UCSD-AML1 (cell line): Measurements from ENCODE around the gene EML4.

Experiments
- DNase-seq: peaks from one replicate; lab custom pipeline; 2025; ENCODE audit not compliant: unreplicated experiment; lab: John Stamatoyannopoulos, UW

The EML4 gene

DNA sequence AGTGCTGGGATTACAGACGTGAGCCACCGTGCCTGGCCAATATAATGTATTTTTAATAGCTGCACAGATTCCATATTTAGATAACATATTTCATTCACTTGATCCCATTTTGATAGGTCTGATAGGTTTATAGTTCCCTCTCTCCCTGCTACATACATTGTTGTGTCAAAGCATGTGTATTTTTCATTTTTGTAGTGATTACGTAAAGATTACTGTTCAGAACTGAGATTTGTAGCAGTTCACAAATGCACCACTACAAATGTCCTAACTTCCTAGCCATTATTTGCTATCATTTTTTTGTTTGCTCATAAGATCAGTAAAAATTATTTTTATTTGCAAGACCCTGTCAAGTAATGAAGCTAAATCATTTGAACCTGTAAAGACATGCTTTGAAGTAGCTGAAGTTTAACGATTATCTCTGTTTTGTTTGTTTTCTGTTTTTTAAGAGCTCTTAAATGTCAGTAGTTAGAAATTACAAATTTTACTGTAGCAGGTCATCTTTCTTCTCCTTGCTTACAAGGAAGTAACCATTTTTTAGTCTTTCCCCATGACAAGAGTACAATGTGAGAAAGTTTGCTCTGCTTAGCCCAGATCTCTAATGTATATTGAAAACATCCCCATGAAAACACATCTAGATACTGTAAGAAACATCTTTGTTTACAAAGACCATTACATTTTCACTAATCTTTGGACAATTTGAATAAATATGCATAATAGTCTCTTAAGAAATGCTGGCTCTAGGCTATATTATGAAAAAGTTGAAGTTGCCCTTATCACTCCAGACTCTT is 54.1 kb downstream of the EML4 start:
- no peak for DNase-seq

DNA sequence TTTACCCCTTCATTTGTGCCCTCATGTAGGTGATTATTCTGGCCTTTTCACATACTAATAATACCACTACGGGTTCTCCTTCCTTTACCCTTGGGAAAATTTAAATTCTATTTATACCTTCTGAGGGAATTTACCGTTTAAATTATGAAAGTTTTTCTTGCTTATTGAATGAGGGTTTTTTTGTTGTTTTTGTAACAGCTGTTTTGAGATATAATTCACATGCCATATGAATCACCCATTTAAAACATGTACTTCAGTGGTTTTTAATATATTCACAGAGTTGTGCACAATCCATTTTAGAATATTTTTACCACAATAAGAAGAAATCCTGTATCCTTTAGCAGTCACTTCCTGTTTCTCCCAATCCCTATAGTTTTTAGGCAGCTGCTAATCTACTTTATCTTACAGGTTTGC is 54.7 kb downstream of the EML4 start:
- DNase-seq = no peak

DNA sequence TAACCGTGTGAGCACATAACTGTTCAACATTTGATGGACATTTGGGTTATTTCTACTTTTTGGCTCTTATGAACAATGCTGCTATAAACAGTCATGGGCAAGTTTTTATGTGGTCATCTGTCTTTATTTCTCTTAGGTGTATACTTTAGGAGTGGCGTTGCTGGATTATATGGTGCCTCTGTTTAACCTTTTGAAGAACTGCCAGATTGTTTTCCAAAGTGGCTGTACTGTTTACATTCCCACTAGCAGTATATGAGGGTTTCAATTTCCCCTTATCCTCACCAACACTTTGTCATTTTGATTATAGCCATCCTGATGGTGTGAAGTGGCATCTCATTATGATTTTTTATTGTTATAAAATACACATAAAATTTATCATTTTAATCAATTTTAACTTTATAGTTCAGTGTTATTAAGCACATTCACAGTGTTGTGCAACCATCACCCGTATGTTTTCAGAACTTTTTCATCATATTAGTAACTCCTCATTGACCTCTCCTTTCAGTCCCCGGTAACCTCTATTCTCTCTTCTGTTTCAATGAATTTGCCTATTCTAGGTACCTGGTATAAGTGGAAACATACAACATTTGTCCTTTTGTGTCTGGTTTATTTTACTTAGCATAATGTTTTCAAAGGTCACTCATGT is 55.4 kb downstream of the EML4 start:
- DNase-seq = no peak

DNA sequence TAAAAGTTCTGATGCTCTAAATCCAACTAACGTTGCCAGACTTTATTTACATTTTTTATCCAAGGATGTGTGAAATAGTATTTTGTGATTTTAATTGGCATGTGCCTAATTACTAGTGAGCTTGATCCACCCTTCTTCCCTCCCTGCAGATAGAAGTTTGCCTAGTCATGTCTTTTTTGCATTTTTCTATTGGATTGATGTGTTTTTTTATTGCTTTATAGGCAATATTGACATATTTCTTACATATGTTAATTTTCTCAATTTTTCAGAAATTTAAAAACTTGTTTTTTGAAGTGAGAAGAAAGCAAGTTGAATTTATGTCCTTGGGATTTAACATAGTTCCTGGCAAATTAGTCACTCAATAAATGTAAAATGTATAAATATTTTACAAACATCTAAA is 56.4 kb downstream of the EML4 start:
- DNase-seq = no peak

DNA sequence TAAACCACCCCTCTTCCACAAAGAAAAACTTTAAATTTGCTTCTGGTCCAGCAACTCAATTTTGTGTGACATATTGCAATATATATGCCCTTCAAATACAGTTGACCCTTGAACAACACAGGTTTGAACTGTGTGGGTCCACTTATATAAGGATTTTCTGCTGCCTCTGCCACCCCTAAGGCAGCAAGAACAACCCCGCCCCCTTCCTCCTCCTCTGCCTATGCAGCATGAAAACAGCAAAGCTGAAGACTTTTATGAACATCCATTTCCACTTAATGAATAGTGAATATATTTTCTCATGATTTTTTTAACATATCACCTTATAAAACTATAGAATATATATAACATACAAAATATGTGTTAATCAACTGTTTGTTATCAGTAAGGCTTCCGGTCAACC is 58.3 kb downstream of the EML4 start:
- DNase-seq = no peak

DNA sequence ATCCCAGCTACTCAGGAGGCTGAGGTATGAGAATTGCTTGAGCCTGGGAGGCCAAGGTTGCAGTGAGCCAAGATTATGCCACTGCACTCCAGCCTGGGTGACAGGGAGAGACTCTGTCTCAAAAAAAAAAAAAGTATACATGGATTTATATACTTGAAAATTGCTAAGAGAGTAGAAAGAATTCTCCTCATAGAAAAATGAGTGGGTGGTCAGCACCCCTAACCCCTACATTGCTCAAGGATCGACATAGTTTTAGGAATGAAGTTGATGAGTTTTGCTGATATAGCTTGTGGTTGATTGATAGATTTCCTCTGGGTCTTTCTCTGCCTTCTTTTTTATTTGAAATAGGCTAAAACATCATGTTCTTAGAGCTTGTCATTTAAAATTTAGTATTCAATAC is 58.9 kb downstream of the EML4 start:
- no peak for DNase-seq

DNA sequence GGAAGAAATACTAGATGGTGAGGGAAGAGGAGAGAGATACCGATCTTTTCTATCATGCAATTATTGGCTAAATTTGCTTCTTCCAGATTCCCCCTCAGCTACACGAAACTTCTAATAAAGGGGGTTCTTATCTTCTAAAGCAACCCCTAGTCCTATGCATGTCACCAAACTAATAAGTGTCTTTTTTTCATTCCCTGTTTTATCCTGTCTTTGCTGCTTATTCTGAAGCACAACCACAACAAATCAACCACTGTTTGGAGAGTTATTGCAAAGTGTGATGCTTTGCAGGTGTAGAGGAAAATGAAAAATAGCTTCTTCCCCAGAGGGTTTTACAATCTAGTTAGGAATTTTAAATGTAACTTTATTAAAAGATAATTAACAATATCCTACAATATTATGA is 60.8 kb downstream of the EML4 start:
- DNase-seq = no peak

DNA sequence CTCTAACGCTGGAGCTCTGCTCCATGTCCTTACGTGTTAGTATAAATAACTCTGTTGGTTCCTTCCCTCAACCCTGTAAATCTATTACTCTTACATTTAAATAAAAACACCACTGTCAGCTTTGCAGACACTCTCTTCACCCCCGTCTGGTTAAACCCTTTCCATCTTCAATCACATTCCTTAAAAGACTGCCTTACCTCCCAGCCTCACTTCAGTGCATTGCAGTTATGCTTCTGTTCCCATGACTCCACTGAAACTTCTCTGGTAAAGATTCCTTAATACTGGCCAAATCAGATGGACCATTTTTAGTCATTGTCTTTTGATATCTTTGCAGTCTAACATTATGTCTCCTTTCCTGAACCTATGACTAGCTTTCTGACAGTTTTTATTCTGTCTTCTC is 61.7 kb downstream of the EML4 start:
- DNase-seq = no peak

DNA sequence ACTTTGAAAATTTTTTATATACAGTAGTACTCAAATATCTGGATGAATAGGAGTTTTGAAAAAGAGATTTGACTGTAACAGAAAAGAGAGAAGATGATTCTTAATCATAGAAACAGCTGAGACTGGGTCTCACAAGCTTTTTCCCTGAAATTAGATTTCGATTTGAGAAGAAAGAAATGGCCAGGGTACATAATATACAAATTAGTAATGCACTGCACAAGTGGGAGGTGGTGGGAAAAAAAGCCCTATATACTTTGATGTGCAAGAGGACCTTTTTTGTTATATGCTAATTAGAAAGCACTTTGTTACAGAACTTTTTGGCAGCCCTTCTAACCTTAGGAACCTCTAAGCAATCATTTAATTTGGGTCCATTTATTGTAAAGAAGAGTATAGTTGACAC is 62.9 kb downstream of the EML4 start:
- DNase-seq = no peak

DNA sequence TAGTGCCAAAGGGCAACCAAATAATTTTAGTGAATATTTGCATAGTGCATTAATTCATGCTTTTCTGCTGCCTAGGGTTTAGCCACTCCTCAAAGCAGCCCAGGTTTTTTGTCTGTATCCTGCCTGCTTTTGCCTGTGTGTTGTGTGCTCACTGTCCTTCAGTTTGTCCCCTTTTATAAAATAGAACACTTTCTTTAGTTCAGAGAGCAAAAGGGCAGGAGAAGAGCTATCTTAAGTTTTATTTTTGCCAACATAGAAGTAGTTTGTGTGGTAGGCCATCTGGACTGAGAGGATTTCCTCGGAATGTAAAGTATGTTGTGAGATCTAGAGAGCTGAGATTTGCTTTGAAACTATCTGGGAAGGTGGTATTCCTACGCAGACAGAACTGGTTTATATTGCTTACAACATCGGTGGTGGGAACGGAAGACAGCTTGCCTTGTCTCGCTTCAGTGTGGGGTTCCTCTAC is 64.9 kb downstream of the EML4 start:
- DNase-seq = no peak

DNA sequence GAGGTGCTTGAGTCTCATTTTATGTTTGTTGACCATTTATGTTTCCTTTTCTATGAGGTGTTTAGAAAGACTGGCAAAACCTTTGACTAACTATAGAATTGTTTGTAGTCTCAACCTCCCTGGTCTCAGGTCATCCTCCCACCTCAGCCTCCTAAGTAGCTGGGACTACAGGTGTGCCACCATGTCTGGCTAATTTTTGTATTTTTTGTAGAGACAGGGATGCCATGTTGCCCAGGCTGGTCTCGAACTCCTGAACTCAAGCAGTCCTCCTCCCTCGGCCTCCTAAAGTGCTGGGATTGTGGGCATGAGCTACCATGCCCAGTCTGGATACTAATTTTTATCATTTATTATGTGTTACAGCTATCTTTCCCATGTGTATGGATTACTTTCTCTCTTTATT is 67.8 kb downstream of the EML4 start:
- no peak for DNase-seq

DNA sequence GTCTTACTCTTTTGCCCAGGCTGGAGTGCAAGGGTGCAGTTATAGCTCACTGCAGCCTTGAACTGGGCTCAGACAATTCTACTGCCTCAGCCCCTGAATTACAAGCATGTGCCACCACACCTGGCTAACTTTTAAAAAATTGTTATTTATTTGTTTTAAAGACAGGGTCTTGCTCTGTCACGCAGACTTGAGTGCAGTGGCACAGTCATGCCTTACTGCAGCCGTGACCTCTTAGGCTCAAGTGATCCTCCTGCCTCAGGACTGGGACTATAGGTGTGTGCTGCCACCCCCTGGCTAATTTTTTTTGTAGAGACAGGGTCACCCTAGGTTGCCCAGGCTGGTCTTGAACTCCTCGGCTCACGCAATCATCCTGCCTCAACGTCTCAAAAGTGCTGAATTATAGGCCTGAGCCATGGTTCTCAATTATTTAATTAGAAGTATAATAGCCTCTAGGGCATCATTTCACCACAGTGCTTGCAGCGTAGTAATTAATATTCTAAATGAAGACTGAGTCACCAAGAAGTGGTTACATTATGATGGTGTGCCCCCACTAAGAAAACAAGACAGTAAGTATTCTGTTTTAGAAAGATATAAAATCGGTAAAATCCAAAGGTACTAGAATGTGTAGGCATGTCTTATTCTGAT is 69.6 kb downstream of the EML4 start:
- peak; percentile 41 for DNase-seq

DNA sequence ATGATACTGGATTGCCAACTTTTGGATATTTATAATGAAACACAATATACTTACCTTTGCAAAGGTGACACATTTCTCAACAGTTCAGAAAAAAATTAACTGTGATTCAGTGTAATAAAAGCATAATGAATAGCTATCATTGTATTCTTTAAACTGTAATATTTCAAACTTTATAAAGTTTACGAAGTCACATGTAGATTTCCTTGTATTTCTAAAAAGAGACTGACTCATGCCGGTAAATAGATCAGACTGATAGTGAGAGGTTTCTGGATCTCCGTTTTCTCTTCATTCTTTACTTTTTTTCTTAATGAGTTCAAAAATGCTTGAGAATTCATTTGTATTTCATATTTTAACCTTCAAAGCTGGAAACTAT is 70.1 kb downstream of the EML4 start:
- no peak for DNase-seq

DNA sequence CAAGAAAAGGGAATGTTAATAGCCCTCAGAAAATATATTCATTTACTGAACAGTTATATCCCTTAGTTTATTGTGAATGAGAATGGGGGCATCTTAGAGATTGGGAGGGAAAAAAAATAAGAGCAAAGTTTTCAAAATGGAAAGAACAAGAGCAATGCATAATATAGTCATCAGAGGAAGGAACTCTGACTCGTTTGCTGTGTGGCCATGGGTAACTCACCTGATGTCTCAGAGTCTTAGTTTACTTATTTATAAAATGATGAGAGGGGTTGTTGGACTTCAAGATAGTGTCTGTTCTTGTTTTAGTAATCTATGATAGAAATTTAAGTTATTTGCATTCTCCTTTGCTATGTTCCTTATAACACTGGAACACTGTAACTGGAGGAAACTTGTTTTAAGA is 70.7 kb downstream of the EML4 start:
- no peak for DNase-seq

DNA sequence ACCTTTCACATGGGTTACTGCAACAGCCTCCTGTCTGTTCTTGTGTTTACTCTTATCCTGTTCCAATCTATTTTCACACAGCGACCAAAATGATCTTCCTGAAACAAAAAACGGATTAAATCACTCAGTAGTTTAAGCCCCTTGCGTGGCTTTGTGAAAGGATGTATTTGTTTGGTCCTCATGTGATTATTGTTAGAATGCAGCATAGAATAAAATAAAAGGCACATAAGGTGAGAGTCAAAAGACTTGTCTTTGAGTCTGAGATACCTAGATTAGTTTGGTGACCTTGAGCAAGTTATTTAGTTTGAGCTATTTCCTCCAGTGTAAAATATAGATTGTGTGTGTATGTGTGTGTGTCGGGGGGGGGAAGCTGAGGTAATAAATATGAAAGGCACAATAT is 72.4 kb downstream of the EML4 start:
- no peak for DNase-seq

DNA sequence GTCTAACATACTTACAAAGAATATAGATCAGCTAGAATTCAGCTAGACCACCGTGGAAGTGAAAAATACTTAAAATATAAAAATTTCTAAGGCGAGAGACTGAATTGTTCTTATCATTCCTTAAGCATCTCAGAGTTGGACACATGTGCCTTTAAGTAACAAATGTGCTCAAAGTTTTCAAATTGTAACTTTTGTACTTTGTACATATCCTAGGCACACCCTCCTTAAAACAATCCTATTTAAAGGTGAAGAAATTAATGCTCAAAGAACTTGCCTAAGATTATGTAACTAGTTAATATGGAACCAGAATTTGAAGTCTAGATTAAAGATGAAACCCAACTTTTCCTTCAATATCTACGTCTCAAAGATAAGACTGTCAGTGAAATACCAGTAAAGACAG is 74.1 kb downstream of the EML4 start:
- DNase-seq = no peak

DNA sequence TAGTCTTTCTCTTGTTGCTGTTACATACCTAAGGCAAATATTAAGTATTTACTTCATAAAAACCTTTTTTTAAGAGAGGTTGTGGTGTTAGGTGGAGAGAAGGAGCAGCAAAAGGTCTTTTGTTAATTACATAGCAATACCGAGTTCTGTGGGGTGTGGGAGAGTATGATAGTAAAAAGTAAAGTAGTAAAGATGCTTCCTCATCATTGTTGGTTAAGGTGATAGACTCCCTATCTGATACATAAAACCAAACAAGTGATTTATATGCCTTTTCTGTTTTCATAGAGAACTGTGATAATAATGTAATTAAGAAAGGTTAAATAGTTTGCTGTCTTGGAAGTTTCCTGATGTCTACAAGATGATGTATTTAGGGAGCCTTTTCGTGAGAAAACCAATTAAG is 75.4 kb downstream of the EML4 start:
- DNase-seq = no peak

DNA sequence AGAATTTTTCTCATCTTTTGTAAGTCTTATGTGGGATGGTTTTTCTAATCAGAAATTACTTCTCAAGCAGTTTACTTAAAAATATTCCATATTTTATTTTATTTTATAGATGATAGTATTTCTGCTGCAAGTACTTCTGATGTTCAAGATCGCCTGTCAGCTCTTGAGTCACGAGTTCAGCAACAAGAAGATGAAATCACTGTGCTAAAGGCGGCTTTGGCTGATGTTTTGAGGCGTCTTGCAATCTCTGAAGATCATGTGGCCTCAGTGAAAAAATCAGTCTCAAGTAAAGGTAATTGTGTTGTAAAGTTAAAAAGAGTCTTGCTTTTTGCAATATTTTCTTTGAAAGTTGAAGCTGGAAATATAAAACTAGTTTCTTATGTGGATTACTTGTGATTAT is 76.2 kb downstream of the EML4 start:
- DNase-seq = no peak

DNA sequence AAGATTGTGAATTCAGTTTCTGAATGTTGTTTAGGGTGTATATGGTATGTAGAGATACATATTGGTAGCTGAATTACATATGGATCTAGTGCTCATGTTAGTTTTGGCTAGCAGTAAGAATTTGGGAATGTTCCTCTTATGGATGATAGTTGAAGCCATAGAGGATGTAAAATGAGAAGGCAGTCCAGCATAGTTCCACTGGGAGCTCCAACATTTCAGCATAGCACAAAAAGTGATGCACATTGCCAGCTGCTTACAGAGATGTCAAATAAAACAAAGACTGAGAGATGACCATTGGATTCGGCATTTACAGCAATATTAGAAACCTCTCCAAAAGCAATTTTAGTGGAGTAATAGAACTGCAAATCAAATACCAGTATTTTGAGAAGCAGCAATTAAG is 77.4 kb downstream of the EML4 start:
- no peak for DNase-seq

DNA sequence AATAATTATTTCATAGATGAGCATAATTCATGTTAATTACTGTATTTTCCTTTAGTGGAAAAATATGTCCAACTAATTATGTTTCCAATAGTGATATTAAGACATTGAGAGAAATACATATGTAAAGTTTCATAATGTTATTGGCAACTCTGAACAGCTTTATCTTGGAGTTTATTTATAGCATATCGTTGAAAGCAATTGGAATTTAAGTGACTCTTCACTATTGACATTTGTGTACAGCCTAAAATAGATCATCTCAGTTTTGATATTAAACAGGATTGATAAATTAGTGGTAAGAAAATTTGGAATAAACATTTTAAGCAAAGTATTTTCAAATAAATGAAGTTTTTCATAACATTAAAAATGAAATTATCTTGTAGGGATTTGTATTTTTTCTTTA is 79.7 kb downstream of the EML4 start:
- no peak for DNase-seq

DNA sequence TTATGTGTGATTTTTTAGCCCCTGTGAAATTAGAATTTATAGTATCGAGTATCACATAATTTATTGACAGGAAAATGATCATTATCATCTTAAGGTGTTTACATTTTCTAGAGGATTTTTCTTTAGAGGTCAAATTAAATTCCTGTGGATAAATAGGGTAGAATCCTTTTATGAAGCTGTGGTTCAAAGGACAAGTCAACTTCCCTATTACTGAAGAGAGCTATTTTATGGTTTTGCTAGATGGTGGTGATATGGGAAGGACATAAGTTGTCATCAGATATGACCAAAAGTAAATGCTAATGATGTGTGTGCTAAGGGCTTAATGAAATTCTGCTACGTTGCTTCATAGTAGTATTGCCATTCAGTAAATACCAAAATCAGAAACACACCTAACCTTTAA is 80.1 kb downstream of the EML4 start:
- no peak for DNase-seq

DNA sequence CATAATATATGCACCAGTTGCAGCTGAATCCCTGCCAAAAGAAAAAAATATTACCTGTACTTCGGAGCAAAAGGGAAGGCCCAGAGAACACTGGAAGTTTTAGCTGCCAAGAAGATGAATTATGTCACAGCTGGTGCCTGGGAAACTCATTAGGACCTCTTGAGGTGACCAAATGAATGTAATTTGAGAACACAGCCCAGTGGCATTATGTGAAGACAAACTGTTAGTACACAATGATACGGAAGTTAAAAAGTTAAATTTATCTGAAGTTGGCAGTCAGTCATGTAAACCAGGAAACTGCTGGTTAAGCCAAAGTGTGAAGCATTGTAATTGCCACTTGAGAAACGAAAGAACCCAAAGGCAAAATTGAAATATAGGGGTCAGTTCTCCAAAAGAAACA is 80.7 kb downstream of the EML4 start:
- no peak for DNase-seq
